DMS114 treated with DMSO at 0.1 percent for 48 hours (cell line): ENCODE results near the gene ZFP57.

Experiments
- DNase-seq: peaks from one replicate; lab custom pipeline; 2025; ENCODE audit not compliant: unreplicated experiment; lab: John Stamatoyannopoulos, UW

Gene ZFP57

DNA sequence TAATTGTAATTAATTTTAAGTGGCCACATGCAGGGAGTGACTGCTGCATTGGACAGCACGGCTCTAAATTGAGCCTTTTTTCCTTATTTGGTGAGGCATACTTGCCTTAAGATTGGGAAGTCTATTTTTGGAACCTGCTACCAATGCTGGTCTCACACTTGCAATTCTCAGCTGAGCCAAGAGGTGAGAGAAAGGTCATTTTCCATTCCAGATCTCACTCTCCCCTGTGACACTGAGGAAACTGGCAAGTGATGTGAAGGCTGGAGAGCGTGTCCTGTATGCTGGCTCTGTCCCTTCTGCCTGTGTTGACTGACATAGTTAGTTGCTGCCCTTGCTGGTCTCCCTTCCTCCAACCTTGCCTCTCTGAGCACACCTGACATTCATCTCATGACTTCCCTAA lies 24.8 kb downstream of the ZFP57 start:
- no peak for DNase-seq

DNA sequence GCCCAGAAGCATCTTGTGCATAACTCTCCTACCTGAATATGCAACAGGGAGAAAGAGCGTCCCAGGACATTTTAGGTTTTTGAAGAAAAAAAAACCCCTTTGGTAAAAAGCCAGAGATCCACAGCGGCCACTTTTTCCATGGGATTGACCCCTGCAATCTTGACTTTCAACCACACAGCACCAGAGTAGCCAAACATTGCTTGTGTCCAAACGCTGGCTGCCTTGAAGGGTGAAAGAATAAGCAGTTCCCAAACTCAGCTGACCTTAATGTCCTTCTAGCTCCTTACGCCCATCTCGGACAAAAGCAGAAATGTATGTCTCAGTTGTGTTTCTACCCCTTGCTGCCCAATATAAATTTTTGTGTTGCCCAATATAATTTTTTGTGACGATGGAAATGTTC lies 25.3 kb downstream of the ZFP57 start:
- DNase-seq: no peak

GRCh38 chr6:29653452-29654038 lies 27.4 kb downstream of the ZFP57 start:
- DNase-seq: peak; percentile 82

GRCh38 chr6:29652198-29652584 lies 28.8 kb downstream of the ZFP57 start:
- DNase-seq: no peak

DNA sequence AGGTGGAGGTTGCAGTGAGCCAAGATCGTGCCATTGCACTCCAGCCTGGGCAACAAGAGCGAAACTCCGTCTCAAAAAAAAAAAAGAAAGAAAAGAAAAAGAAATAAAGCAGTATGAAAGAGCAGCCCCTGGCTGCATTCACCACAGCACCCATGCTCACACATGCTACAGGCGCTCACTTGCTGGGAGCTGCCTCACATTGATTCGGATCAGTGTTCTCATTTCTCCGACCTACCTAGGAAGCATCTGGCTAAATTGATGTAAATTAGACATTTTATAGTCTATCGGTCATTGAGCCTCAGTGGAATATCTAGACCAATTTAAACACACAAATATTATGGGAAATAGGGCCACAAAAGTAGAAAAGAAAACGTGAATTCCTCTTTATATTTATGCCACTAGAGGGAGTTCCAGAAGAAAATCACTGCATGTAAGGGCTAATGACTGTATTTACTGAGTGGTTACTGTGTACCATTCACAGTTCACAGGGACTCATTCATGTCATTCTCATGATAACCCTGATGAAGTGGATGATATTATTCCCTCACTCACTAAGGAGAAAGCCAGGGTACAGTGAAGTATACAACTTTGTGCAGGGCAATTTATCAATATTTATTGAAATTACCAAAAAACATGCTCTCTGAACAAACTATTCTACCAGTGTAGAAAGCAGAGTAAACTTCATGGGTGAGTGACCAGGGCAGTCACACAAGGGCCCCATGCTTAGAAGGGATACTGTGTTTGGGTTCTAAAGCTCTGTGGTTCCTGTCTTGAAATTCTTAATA lies 29.3 kb downstream of the ZFP57 start:
- DNase-seq: peak; percentile 88

- peak; percentile 98 for DNase-seq
These were observed 31.0 kb downstream of the ZFP57 start for GRCh38 chr6:29649701-29650673.

DNA sequence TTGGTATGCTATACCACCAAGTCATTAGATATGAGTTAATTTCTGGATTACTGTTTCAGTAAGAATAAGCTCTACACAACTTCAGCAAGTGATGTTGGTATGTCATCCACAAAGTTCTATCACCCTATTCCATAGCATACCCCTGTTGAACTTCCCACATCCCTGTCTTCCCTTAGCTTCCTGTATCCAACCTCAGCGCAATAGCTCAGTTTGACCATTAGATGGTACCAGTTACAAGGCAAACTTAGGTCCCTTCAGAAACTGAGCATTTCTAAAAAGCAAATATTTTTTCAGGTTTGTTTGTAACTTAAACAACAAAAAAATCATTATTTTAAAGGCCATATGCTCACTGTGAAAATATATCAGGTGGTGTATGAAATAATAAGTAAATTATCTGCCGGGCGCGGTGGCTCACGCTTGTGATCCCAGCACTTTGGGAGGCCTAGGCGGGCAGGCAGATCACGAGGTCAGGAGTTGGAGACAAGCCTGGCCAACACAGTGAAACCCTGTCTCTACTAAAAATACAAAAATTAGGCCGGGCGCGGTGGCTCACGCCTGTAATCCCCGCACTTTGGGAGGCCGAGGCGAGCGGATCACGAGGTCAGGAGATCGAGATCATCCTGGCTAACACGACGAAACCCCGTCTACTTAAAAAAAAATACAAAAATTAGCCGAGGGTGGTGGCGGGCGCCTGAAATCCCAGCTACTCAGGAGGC lies 32.9 kb downstream of the ZFP57 start:
- DNase-seq: peak; percentile 69

GRCh38 chr6:29641430-29642148 lies 39.4 kb downstream of the ZFP57 start:
- DNase-seq: no peak

DNA sequence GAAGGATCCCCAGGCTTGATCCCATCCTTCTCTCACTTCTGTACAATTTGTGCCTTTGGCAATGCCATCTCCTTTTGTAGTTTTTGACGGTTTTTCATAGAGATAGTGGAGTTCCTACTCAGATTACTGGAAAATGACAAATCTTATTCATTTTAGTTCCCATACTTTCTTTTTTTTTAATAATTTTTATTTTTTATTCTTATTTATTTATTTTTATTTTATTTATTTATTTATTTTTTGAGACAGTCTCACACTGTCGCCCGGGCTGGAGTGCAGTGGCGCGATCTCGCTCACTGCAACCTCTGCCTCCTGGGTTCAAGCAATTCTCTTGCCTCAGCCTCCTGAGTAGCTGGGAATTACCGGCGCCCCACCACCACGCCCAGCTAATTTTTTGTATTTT lies 43.7 kb downstream of the ZFP57 start:
- no peak for DNase-seq

- DNase-seq: peak; percentile 58
These were observed 47.4 kb downstream of the ZFP57 start for GRCh38 chr6:29633534-29633905.

- DNase-seq: peak; percentile 73
These were observed 48.0 kb downstream of the ZFP57 start, which contains the start of gene GABBR1 for GRCh38 chr6:29632789-29633533. GABBR1 (minus strand) TSS chr6:29633183; CDS start chr6:29632385, 798 bp downstream.

- no peak for DNase-seq
These were observed 48.9 kb downstream of the ZFP57 start for GRCh38 chr6:29631860-29632731.

DNA sequence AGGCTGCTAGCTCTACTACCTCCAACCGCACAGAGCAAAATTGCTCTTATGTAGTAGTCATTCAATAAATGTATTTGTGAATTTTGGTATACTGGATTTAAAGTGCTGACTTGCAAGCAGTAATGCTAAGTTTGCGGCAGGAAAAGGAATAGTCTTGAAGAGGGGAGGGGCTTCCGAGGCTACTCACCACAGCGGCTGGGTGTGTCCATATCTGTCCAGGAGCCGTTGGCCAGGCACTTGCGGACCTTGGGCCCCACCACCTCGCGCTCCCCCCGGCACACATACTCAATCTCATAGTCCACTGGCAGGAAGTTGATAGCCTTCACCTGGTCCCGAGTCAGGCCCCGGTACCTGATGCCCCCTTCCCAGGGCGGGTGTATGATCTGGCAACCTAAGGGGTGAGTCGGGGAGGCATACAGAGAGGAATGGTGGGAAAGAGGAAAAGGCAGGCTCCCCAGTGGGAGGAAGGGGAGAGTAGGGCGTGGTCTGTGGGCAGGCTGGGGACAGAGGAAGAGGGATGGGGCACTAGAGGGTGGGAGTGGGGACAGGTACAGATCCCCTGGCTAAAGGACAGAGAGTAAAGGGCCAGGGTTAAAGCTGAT lies 49.6 kb downstream of the ZFP57 start:
- no peak for DNase-seq

- DNase-seq: no peak
These were observed 50.6 kb downstream of the ZFP57 start for GRCh38 chr6:29630315-29630714.

GRCh38 chr6:29629571-29629970 lies 51.4 kb downstream of the ZFP57 start:
- DNase-seq: no peak

DNA sequence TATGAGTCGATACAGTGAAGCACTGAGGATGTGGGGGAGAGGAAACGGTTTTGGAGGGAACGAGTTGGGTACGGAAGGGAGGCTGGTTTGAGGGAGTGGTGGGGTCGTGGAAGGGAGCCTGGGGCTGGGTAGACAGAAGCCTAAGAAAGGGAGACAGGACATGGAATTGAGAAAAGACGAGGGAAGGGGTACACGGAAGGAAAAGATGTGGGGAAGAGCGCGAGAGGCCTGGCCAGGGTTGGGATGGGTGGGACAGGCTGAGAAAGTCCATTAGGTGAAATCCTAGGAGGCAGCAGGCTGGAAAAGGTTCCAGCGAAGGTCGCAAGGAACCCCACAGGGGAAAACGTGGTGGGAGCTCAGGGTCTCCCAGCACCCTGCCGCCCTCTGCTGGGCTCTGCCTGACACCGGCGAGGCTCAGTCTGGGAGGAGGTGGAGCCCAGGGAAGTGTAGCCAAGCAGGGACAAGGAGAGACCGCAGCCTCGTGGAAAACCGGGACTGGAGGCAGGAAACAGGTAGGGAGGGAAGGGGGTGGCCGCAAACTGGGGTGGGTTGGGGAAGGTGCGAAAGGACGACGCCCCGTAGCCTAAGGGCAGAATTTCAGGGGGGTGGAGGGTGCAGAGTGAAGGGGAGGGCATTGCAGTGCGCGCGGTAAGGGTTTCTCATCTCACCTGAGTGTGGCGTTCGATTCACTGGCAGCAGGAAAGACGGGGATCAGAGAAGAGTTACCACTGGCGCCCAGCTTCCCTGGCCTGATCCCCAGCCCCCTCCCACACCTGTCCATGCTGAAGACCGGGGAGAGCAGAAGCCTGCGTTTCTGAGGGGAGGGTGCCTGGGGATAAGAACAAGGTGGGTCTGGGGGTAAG lies 52.3 kb downstream of the ZFP57 start:
- DNase-seq: peak; percentile 86

DNA sequence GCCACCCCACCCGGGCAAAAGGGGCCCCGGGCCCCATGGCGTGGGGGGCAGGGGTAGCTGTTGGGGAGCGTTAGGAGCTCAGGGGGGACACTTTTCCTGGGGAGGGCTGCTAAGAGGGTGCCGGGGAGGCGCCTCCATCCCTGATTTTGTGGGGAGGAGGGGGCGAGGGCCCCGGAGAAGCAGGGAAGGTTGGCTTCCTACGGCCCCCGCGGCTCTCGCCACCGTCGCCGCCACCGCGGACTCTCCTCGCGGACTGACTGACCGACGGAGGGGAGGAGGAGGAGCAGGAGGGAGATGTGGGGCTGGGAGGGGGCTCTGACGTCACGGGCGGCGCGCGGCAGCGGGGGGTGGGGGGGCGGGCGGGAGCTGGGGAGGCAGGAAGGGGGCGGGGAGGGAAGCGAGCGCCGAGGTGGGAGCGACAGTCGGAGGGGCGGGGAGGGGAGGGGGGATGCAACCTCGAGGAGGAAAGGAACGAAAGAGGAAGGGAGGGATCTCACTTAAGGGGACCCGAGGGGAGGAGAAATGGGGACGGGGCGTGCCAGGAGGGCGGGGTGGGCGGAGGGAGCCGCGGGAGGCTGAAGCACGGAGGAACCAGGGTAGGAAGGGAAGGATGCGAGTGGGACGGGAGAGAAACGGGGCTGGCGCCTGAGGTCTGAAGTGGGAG lies 53.1 kb downstream of the ZFP57 start:
- DNase-seq: peak; percentile 71
